Stimulated activated CD4-positive, alpha-beta T cell treated with anti-CD3 and anti-CD28 coated beads, Interleukin-4, amount 100 ng/mL, for 24 hours (primary cell): ENCODE data around the gene STAT5A.
"Not testable (repeated sequence)": the region's sequence is repeated elsewhere in the genome, so short reads cannot be mapped to it uniquely, and the experiment has no call there.

ENCODE experiments used
- DNase-seq: peaks from one replicate; pipeline ENCODE4 v3.0.0-alpha.2; 2020

Gene STAT5A

DNA sequence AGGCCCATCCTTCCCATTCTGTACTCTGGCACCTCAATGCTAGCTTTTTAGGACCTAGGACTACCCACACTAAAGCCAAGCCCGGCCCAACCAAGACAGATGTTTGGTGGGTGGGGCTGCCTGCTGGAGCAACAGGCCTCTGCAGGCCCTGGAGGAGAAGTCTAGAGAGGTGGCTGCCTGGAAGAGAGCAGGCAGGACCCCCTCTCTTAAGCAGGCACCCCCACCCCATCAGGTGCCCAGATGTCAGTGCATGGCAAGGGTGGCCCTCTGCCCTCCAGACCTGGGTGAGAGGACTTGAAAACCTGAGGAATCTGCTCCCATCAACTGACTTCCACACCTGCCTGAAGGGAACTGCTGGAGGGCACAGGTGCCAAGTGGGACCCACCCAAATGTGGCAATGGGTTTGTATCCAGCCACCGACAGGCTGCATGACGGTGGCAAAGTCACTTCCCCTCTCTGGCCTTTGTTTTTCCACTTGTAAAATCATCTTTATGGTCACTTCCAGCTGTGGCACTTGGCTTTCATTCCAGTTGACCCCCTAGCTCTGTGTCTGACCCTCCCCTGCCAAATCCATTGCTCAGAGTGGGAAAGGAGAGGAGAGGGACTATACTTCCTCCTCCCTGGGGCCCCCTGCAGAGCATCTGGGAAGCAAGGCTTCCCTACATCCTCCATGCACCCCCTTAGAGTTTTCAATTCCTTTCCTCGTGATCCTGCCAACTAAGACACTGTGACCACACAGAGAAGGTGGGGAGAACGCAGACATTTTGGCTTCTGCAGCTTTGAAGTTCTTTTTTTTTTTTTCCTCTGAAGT is 1.7 kb upstream of the STAT5A start:
- DNase-seq = no peak

- peak; percentile 59 for DNase-seq
Measured at GRCh38 chr17:42287305-42287976, 857 bp upstream of the STAT5A start.

GRCh38 chr17:42288803-42289610 is 709 bp downstream of the STAT5A start:
- peak; percentile 62 for DNase-seq

GRCh38 chr17:42289611-42290181 is 1.4 kb downstream of the STAT5A start:
- peak; percentile 78 for DNase-seq

DNA sequence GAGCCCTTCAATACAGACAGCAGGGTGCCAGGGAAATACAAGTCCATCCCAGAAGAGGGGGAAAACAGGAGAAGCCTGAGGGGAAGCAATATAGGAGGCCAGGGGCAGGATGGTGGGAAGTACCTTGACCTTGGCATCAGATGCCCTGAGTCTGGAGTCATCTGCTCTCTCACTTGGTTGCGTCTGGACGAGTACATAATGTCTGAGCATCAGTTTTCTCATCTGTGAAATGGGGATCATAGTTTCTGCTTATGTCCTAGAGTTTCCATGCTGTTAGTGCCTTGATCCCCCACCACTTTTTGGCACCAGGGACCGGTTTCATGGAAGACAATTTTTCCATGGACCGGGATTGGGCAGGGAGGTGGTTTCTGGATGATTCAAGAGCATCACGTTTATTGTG is 2.3 kb downstream of the STAT5A start:
- DNase-seq = no peak

DNA sequence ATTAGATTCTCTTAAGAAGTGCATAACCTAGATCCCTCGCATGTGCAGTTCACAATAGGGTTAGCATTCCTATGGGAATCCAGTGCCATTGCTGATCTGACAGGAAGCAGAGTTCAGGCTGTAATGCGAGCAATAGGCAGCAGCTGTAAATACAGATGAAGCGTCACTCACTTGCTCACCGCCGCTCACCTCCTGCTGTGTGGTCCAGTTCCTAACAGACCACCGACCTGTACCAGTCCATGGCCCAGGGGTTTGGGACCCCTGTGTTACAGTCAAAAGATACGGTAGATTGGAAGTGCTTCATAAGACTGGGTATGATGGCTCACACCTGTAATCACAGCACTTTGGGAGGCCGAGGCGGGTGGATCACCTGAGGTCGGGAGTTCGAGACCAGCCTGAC is 2.8 kb downstream of the STAT5A start:
- no peak for DNase-seq

- no peak for DNase-seq
Measured at GRCh38 chr17:42294469-42295398, 6.4 kb downstream of the STAT5A start.

- DNase-seq = no peak
Measured at GRCh38 chr17:42296012-42296411, 7.7 kb downstream of the STAT5A start.

GRCh38 chr17:42297775-42298174 is 9.5 kb downstream of the STAT5A start:
- not testable (repeated sequence) for DNase-seq

- DNase-seq = not testable (repeated sequence)
Measured at GRCh38 chr17:42299361-42299760, 11.1 kb downstream of the STAT5A start.

DNA sequence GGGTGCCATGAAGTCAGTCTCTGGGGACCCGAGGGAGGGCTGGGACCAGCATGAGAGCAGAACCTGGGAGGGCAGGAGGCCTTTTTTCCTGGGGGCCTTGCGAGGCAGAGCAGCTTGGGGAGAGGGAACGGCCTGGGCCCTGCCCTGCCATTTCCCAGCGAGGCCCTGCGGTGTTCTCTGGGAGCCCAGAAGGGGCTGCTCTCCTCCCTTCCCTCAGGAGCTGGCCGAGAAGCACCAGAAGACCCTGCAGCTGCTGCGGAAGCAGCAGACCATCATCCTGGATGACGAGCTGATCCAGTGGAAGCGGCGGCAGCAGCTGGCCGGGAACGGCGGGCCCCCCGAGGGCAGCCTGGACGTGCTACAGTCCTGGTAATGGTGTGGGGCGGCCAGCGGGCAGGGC is 11.6 kb downstream of the STAT5A start:
- DNase-seq = not testable (repeated sequence)

- DNase-seq = no peak
Measured at GRCh38 chr17:42301022-42301421, 12.7 kb downstream of the STAT5A start.

- no peak for DNase-seq
Measured at GRCh38 chr17:42303694-42304093, 15.4 kb downstream of the STAT5A start.

DNA sequence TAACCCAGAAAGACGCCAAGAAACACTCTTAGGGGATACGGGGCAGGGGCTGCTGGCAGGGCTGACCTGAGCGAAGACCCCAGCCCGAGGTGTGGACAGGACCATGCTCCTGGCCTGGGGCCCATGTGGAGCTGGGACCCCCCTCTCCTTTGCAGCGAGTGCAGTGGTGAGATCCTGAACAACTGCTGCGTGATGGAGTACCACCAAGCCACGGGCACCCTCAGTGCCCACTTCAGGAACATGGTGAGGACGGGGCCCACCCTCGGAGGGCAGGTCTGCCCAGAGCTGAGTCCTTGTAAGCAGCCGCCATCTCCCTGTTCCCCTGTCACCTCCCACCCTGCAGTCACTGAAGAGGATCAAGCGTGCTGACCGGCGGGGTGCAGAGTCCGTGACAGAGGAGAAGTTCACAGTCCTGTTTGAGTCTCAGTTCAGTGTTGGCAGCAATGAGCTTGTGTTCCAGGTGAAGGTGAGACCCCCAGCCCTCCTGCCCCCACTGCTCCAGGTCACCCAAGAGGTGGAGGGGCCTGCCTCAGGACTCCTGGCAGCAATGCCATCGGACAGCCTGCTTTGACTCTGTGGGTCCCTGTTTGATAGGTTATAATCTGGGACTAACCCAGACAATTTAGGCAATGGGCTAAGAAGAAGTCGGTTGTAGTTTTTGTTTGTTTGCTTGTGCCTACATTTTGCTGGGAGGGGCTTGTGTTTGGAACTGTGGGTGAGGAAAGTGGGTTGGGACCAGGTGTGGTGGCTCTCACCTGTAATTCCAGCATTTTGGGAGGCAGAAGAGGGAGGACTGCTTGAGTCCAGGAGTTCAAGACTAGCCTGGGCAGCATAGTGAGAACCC is 16.1 kb downstream of the STAT5A start:
- no peak for DNase-seq

DNA sequence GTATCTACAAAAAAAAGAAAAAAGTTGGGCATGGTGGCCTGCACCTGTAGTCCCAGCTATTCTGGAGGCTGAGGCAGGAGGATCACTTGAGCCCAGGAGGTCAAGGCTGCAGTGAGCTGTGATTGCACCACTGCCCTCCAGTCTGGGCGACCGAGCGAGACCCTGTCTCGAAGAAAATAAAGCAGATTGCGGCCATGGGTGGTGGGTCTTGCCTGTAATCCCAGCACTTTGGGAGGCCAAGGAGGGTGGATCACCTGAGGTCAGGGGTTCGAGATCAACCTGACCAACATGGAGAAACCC is 16.7 kb downstream of the STAT5A start:
- not testable (repeated sequence) for DNase-seq

- DNase-seq = no peak
Measured at GRCh38 chr17:42305543-42306384, 17.5 kb downstream of the STAT5A start.

GRCh38 chr17:42306385-42306667 is 18.0 kb downstream of the STAT5A start:
- DNase-seq = no peak

DNA sequence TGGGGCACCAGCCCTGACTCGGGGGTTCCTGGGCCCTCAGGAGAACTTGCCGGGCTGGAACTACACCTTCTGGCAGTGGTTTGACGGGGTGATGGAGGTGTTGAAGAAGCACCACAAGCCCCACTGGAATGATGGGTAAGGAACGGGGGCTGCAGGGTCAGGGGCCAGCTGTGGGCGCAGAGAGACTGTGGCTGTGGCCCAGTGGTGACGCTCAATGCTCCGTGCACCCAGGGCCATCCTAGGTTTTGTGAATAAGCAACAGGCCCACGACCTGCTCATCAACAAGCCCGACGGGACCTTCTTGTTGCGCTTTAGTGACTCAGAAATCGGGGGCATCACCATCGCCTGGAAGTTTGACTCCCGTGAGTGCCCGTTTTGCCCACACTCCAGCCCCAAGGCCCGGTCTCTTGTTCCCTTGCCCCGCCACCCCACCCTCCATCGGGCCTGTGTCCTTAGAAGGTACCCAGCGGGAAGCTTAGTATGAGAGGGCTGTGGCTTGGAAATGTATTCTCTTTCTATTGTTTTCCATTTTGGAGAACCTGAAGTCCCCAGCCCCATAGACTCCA is 19.1 kb downstream of the STAT5A start:
- no peak for DNase-seq

GRCh38 chr17:42308446-42308845 is 20.1 kb downstream of the STAT5A start:
- DNase-seq = no peak

DNA sequence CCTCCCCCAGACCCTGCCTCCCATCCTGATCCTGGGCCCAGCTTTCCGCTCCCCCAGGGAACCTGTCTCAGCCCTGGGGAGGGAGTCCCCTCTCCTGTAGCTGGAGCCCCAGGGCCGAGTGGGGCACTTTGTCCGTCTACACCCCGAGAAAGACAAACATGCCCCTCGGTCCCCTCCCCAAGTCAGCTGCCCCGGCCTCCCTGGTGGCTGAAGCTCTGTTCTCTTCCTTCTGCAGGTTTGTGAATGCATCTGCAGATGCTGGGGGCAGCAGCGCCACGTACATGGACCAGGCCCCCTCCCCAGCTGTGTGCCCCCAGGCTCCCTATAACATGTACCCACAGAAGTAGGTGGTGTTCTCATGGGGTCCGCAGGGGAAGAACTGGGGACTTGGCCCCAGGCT is 20.8 kb downstream of the STAT5A start:
- DNase-seq = no peak
